Measurements from ENCODE around the gene CARD10. TPM values are rescaled to one million over a fixed set of nuclear protein-coding genes. Genes with fewer than 3 reads are reported as not detected.
A peak's percentile ranks its signal among the peaks of the same experiment; 100 is the strongest.

Gene CARD10
- total RNA-seq, 1 donor from 2014 or later = 46.7 TPM

GRCh38 chr22:37460684-37461083 is 58.5 kb downstream of the CARD10 start:
- Mint-ChIP-seq H3K27ac (no peak overlapping the region), H3K36me3 (ENCODE audit: insufficient read depth) (no peaks in the 10 kb centered on the region), H3K27me3 (peaks cover 35% of the 10 kb centered on the region), H3K4me1 (ENCODE audit: low read depth) (peaks cover 5% of the 10 kb centered on the region), H3K9me3 (ENCODE audit: low read depth) (no peaks in the 10 kb centered on the region), H3K4me3 (ENCODE audit: low read depth) (no peak overlapping the region)
- no peak for DNase-seq (ENCODE audit: low spot score, unreplicated experiment)
- TF ChIP-seq CTCF (IDR thresholded peaks at IDR 0.05; ENCODE audit: unreplicated experiment) = no peak

GRCh38 chr22:37459206-37459605 is 60.0 kb downstream of the CARD10 start:
- no peak for TF ChIP-seq CTCF (IDR thresholded peaks at IDR 0.05; ENCODE audit: unreplicated experiment)
- no peaks in the 10 kb centered on the region for H3K36me3 Mint-ChIP-seq (ENCODE audit: insufficient read depth)
- no peaks in the 10 kb centered on the region for H3K9me3 Mint-ChIP-seq (ENCODE audit: low read depth)
- H3K27me3 Mint-ChIP-seq = peaks cover 27% of the 10 kb centered on the region
- DNase-seq (ENCODE audit: low spot score, unreplicated experiment) = no peak
- H3K27ac Mint-ChIP-seq = no peak overlapping the region
- peaks cover 16% of the 10 kb centered on the region for H3K4me1 Mint-ChIP-seq (ENCODE audit: low read depth)
- no peak overlapping the region for H3K4me3 Mint-ChIP-seq (ENCODE audit: low read depth)

- TF ChIP-seq CTCF (IDR thresholded peaks at IDR 0.05; ENCODE audit: unreplicated experiment) = peak; percentile 95
- Mint-ChIP-seq H3K36me3 (ENCODE audit: insufficient read depth) (no peaks in the 10 kb centered on the region), H3K27me3 (peaks cover 22% of the 10 kb centered on the region), H3K27ac (peak overlapping the region; percentile 27), H3K4me3 (ENCODE audit: low read depth) (no peak overlapping the region), H3K9me3 (ENCODE audit: low read depth) (no peaks in the 10 kb centered on the region), H3K4me1 (ENCODE audit: low read depth) (peaks cover 16% of the 10 kb centered on the region)
- peak; percentile 91 for DNase-seq (ENCODE audit: low spot score, unreplicated experiment)
Measured at GRCh38 chr22:37457093-37457893, 61.9 kb downstream of the CARD10 start.

- no peak for DNase-seq (ENCODE audit: low spot score, unreplicated experiment)
- Mint-ChIP-seq H3K36me3 (ENCODE audit: insufficient read depth) (no peaks in the 10 kb centered on the region), H3K4me3 (ENCODE audit: low read depth) (no peak overlapping the region), H3K27me3 (peaks cover 18% of the 10 kb centered on the region), H3K9me3 (ENCODE audit: low read depth) (no peaks in the 10 kb centered on the region), H3K4me1 (ENCODE audit: low read depth) (peaks cover 16% of the 10 kb centered on the region), H3K27ac (peak overlapping the region; percentile 31)
- TF ChIP-seq CTCF (IDR thresholded peaks at IDR 0.05; ENCODE audit: unreplicated experiment) = no peak
Measured at GRCh38 chr22:37456346-37456745, 62.9 kb downstream of the CARD10 start.

GRCh38 chr22:37455896-37456295 is 63.3 kb downstream of the CARD10 start:
- DNase-seq (ENCODE audit: low spot score, unreplicated experiment) = no peak
- Mint-ChIP-seq H3K4me1 (ENCODE audit: low read depth) (peaks cover 16% of the 10 kb centered on the region), H3K9me3 (ENCODE audit: low read depth) (peaks cover 3% of the 10 kb centered on the region), H3K36me3 (ENCODE audit: insufficient read depth) (no peaks in the 10 kb centered on the region), H3K27ac (no peak overlapping the region), H3K27me3 (peaks cover 18% of the 10 kb centered on the region), H3K4me3 (ENCODE audit: low read depth) (no peak overlapping the region)
- TF ChIP-seq CTCF (IDR thresholded peaks at IDR 0.05; ENCODE audit: unreplicated experiment) = no peak

Measured in progenitor cell of endocrine pancreas (in vitro differentiated cells).